ENCODE measurements around the gene VPS13D.

Gene VPS13D

GRCh38 chr1:12333036-12333785, 103.4 kb downstream of the VPS13D start:
- peak; percentile 69 for DNase-seq (ENCODE audit: low read depth)
- TF ChIP-seq CTCF (conservative IDR thresholded peaks at IDR 0.05; ENCODE audit: low read length), result no peak
- H3K4me3 ChIP-seq (ENCODE audit: low read length), result no peak overlapping the region

GRCh38 chr1:12335815-12336214, 106.0 kb downstream of the VPS13D start:
- no peak for TF ChIP-seq CTCF (conservative IDR thresholded peaks at IDR 0.05; ENCODE audit: low read length)
- no peak overlapping the region for H3K4me3 ChIP-seq (ENCODE audit: low read length)
- DNase-seq (ENCODE audit: low read depth), result no peak

GRCh38 chr1:12336413-12336812, 106.6 kb downstream of the VPS13D start:
- no peak overlapping the region for H3K4me3 ChIP-seq (ENCODE audit: low read length)
- no peak for TF ChIP-seq CTCF (conservative IDR thresholded peaks at IDR 0.05; ENCODE audit: low read length)
- peak; percentile 74 for DNase-seq (ENCODE audit: low read depth)

- no peak overlapping the region for H3K4me3 ChIP-seq (ENCODE audit: low read length)
- DNase-seq (ENCODE audit: low read depth), result no peak
- TF ChIP-seq CTCF (conservative IDR thresholded peaks at IDR 0.05; ENCODE audit: low read length), result no peak
Measured at GRCh38 chr1:12338017-12338416, 108.2 kb downstream of the VPS13D start.

- no peak for TF ChIP-seq CTCF (conservative IDR thresholded peaks at IDR 0.05; ENCODE audit: low read length)
- DNase-seq (ENCODE audit: low read depth), result no peak
- no peak overlapping the region for H3K4me3 ChIP-seq (ENCODE audit: low read length)
Measured at GRCh38 chr1:12338823-12339222, 109.0 kb downstream of the VPS13D start.

GRCh38 chr1:12339396-12339795, 109.6 kb downstream of the VPS13D start:
- no peak; the same call in 1 of the 2 replicates for TF ChIP-seq CTCF (conservative IDR thresholded peaks at IDR 0.05; ENCODE audit: low read length)
- no peak overlapping the region for H3K4me3 ChIP-seq (ENCODE audit: low read length)
- no peak for DNase-seq (ENCODE audit: low read depth)

GRCh38 chr1:12339811-12340543, 110.1 kb downstream of the VPS13D start:
- DNase-seq (ENCODE audit: low read depth), result no peak
- no peak for TF ChIP-seq CTCF (conservative IDR thresholded peaks at IDR 0.05; ENCODE audit: low read length)
- H3K4me3 ChIP-seq (ENCODE audit: low read length), result no peak overlapping the region

All from AG10803 (cell line).